HG03060 (cell line): ENCODE results near the gene NR5A2.

Source experiments
- ATAC-seq: cut with Tn5 transposase; IDR thresholded peaks from one replicate; pipeline ENCODE4 v1.9.1; 2021; ENCODE audit warnings: low read depth, moderate number of reproducible peaks; ENCODE audit not compliant: unreplicated experiment

NR5A2 gene

GRCh38 chr1:200154069-200154767 lies 126.7 kb downstream of the NR5A2 start:
- ATAC-seq = peak; percentile 96

- ATAC-seq = no peak
Measured at GRCh38 chr1:200157715-200158114, 130.2 kb downstream of the NR5A2 start.

- ATAC-seq = no peak
Measured at GRCh38 chr1:200161801-200162200, 134.3 kb downstream of the NR5A2 start.

DNA sequence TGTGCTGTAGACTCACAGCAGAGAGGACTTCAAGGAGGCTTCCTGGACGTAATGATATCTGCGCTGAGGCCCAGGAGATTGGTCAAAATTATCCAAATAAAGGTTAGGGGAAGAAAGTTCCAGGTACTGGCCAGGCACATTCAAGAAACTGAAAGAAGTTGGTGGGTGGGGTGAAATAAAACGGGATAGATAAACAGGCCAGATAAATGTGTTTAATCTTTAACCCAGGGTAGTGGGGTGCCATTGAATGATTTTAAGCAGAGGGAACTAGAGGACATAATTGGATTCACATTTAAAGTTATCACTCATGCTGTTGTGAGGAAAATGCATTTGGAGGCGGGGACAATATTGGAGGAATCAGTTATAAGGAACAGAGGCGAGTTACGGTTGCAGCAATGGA lies 134.7 kb downstream of the NR5A2 start:
- no peak for ATAC-seq

DNA sequence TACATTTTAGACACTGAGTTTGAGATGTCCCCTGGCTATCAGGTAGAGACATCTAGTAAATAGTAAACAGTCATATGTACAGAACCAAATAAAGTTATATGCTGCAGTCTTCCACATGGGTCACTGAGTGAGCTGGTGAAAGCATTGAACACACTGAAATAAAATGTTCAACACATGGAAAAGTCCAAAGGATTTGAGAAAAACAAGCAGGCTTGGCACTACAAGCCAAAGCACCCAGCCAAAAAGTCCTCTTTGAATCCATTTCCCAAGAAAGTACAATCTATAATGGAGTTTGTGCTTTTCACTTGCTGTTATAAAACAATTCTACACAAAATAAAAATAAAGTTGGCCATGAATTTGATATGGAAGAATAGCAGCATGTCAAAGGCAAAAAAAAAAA lies 135.4 kb downstream of the NR5A2 start:
- no peak for ATAC-seq

GRCh38 chr1:200163911-200164310 lies 136.4 kb downstream of the NR5A2 start:
- no peak for ATAC-seq

DNA sequence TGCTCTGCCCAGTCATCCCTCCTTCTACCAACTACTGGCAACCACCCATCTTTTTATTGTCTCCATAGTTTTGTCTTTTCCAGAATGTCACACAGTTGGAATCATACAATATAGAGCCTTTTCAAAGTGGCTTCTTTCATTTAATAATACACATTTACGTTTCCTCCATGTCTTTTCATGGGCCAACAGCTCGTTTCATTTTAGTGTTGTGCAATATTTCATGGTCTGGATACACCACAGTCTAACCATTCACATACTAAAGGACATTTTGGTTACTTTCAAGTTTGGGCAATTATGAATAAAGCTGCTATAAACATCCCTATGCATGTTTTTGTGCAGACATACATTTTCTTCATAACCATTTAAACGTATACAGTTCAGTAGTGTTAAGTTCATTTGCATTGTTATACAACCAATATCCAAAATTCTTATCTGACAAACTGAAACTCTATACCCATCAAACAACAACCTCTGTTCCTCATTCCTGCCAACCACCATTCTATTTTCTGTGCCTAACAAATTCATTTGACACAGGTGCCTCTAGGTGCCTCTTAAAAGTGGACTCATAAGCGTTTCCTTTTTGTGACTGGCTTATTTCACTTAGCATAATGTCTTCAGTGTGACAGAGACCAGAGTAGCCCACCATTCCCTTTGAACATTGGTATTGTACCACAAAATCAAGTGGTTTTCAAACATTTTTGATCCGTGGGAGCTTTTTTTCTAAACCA lies 138.1 kb downstream of the NR5A2 start:
- no peak for ATAC-seq

DNA sequence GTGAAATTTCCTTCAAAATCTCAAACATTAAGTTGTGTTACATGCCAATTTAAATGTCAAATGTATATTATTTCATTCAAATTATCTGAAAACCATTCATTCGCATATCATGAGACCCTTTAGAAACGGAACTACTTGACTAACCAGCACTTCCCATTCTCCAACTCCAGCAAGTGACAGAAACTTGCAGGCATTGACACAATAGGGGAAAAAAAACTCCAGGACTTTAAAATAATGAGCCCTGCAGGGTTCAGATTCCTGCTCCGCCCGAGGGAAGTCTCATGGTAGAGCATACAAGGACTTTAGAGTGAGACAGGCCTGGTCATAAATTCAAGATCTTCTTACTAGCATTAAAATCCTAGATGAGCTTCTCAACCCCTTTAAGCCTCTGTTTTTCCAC lies 138.9 kb downstream of the NR5A2 start:
- ATAC-seq = no peak

DNA sequence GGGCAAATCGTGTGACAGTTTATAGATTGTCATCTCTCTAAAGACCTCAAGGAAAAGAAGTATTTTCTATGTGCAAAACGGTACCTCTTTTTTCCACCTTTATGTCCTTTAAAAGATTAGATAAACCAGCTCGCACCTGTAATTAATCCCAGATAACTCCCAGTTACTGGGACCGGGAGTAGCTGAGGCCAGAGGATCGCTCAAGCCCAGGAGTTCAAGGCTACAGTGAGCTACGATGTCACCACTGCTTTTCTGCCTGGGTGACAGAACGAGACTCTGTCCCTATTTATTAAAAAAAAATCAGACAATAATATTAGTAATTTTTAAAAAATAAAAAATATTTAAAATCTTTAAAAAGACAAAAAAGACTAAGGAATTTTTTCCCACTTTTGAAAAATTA lies 141.4 kb downstream of the NR5A2 start:
- no peak for ATAC-seq

GRCh38 chr1:200172311-200172710 lies 144.8 kb downstream of the NR5A2 start:
- ATAC-seq = no peak

DNA sequence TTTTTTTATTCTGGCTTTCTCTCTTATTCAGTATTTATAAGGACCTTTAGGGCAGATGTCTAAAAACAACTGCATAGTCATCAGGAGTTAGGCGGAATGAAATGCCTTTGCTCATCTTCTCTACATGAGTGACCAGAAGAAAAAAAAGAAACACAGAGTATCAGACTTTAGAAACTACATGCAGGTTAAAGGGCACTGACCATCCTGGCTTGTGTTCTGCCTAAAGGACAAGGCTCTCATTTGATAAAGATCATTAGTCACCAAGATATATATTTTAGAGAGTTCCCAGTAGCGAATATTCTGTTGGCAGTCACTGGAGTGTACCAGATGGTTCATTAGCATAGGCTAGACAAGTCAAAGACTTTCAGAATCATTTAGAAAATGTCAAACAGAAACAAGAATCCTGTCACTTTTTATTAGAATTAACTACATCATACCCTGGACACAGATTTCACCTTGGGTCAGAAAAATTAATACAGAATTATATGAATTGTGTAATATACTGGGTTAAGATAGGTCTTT lies 145.6 kb downstream of the NR5A2 start:
- no peak for ATAC-seq

- no peak for ATAC-seq
Measured at GRCh38 chr1:200174525-200175295, 147.2 kb downstream of the NR5A2 start.

DNA sequence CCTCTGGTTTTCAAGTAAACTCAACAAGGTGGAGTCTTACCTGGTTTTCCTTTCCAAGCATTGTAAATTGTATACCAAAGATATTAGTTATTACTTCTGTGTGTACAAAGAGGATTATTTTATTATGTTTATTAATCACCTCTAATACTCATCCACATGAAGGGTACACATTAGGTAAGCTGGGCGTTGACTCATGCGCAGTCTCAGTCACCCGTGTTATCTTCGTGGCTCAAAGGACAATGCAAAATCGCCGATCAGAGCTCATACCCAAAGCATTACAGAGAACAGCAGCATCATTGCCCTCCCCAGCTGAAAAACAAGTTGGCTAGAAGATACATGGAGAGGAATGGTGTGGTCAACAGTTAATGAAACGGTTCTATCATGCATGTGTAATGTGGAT lies 148.7 kb downstream of the NR5A2 start:
- no peak for ATAC-seq

GRCh38 chr1:200176798-200177197 lies 149.3 kb downstream of the NR5A2 start:
- no peak for ATAC-seq

- ATAC-seq = no peak
Measured at GRCh38 chr1:200178340-200178739, 150.8 kb downstream of the NR5A2 start.

GRCh38 chr1:200179126-200179780 lies 151.7 kb downstream of the NR5A2 start:
- ATAC-seq = no peak

GRCh38 chr1:200179781-200180160 lies 152.3 kb downstream of the NR5A2 start:
- no peak for ATAC-seq

GRCh38 chr1:200180821-200181220 lies 153.3 kb downstream of the NR5A2 start:
- no peak for ATAC-seq

DNA sequence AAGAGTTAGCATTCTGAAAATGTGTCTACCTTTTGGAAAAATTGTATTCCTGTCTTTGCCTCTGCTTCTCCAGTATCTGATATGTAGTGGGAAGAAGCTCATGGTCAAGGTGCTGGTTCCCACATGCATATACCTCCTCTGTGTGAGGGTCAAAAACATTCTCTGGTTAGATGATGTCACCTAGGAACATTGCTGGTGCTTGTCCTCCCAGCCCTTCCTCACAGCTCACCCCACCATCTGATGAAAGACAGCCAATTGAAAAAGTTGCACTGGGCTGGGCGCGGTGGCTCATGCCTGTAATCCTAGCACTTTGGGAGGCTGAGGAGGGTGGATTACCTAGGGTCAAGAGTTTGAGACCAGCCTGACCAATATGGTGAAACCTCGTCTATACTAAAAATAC lies 154.4 kb downstream of the NR5A2 start:
- no peak for ATAC-seq

DNA sequence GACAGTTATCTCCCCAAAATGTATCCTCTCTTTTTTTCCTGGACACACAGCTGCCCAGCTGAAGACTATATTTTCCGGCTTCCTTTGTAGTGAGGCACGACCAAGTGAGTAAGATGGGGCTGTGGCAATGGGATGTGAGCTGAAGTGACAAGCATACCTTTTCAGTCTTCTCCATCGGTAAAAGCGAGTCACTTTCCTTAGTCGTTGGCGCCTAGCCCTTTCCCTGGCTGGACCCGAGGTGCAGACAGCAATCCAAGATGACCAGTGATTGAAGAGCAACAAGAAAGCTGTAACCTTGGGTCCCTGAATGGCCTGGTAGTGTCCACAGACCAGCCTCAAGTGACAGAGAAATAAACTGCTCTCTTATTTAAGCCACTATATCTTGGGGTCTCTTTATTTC lies 155.2 kb downstream of the NR5A2 start:
- no peak for ATAC-seq

DNA sequence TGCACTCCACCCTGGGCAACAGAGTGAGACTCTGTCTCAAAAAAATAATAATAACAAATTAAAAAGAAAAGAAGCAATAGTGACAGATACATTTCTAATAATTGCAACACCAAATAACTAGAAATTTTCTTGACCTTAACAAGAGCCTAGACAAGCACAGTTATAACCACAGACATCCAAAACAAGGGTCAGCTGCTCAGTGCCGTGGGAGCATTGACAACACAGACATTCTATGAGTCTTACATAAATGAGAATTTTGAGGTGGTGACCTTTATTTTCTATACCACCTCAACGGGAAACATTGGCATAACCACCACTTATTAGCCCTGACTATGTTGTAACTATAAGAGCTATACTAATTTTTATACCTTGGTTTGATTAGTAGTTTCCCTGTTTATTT lies 156.1 kb downstream of the NR5A2 start:
- no peak for ATAC-seq
